Measurements from ENCODE around the gene FARP1. TPM values are rescaled to one million over a fixed set of nuclear protein-coding genes. Genes with fewer than 3 reads are reported as not detected.

FARP1 gene
- total and polyA plus RNA-seq, 2 of the 8 experiments (the other 6 are each of a cell fraction or from before 2014, with no cell fraction given): 24.7 to 104 TPM

- CTCF ChIA-PET (ENCODE audit: partially characterized antibody): interaction anchor here (1.5 to 6.2 kb wide), 4 partner anchors 9 to 320 kb away, joined by 3 to 49 read pairs (median 25); no protein-coding TSS in a partner anchor
- TF ChIP-seq SP4 (IDR thresholded peaks at IDR 0.05; ENCODE audit: low read length): no peak
- peaks cover 0 to 7% of the 10 kb centered on the region in 2 experiments; a peak in 2 of 4 replicates for H3K79me2 ChIP-seq (ENCODE audit: control insufficient read depth in 1 of 2, insufficient read depth in 2 of 2, low read length in 2 of 2)
- no peak overlapping the region for H3K4ac ChIP-seq (replicated peaks; ENCODE audit: insufficient read length, low read depth, low read length)
- peaks cover 10 to 17% of the 10 kb centered on the region in 2 experiments for H4K20me1 ChIP-seq (replicated peaks in 1 of 2; ENCODE audit: control insufficient read depth in 1 of 2, insufficient read depth in 2 of 2, low read length in 2 of 2)
- H4K91ac ChIP-seq (replicated peaks; ENCODE audit: insufficient read length, low read length): no peak overlapping the region
- no peak overlapping the region for H2BK12ac ChIP-seq (ENCODE audit: low read depth, low read length)
- peaks cover 8 to 65% (median 25%) of the 10 kb centered on the region in 4 experiments; a peak in 7 of 8 replicates for H3K36me3 ChIP-seq (ENCODE audit: control insufficient read depth in 2 of 4, insufficient read depth in 4 of 4, low read length in 3 of 4)
- no peak overlapping the region for H3K9ac ChIP-seq (replicated peaks in 1 of 4; ENCODE audit: extremely low read depth in 1 of 4, low read depth in 3 of 4, low read length in 3 of 4)
- no peak for DNase-seq (ENCODE audit: low read depth in 1 of 2, low spot score in 2 of 2)
- no peak overlapping the region for H2AFZ ChIP-seq (ENCODE audit: low read length)
- no peaks in the 10 kb centered on the region for H3K27me3 ChIP-seq (replicated peaks in 1 of 4; ENCODE audit: control insufficient read depth in 3 of 4, extremely low read depth in 1 of 4, insufficient read depth in 3 of 4, low read length in 3 of 4)
- no peak overlapping the region for H2BK5ac ChIP-seq (ENCODE audit: low read depth, low read length)
- no peak for FAIRE-seq
- no peak overlapping the region for H2AK5ac ChIP-seq (ENCODE audit: low read depth, low read length)
- H3K79me1 ChIP-seq (ENCODE audit: low read depth, low read length): peaks cover 2% of the 10 kb centered on the region; the same call in 1 of the 2 replicates
- H3K23ac ChIP-seq (ENCODE audit: insufficient read length): no peak overlapping the region
- H4K8ac ChIP-seq (ENCODE audit: extremely low read depth, insufficient read depth, low read length): no peak overlapping the region
- no peak overlapping the region for H3K4me3 ChIP-seq (ENCODE audit: extremely low read depth in 1 of 4, insufficient read depth in 2 of 4, low read depth in 3 of 4, low read length in 4 of 4)
- H3K27ac ChIP-seq (ENCODE audit: low read depth, low read length): no peak overlapping the region
- H3K23me2 ChIP-seq (ENCODE audit: low read depth, low read length): no peaks in the 10 kb centered on the region
- H4K5ac ChIP-seq (ENCODE audit: insufficient read length, low read depth, low read length): no peak overlapping the region
- H2BK20ac ChIP-seq (ENCODE audit: low read length): no peak overlapping the region
- POLR2A ChIA-PET (ENCODE audit: partially characterized antibody): interaction anchor here (1.0 kb wide), 1 partner anchor 9 kb away, joined by 3 read pairs; no protein-coding TSS in a partner anchor
- no peak overlapping the region for H3K14ac ChIP-seq (ENCODE audit: insufficient read length)
- H3K4me1 ChIP-seq (replicated peaks in 1 of 4; ENCODE audit: control insufficient read depth in 3 of 4, insufficient read depth in 4 of 4, low read length in 3 of 4): no peaks in the 10 kb centered on the region
- H3K9me3 ChIP-seq (ENCODE audit: insufficient read depth in 2 of 2, low read depth in 1 of 2, low read length in 1 of 2): no peaks in the 10 kb centered on the region
- H2BK15ac ChIP-seq (ENCODE audit: low read length): no peak overlapping the region
- H3K56ac ChIP-seq (replicated peaks; ENCODE audit: insufficient read length, low read depth, low read length): no peak overlapping the region
- H3K4me2 ChIP-seq (ENCODE audit: insufficient read depth in 1 of 2, low read depth in 2 of 2, low read length in 2 of 2): no peak overlapping the region
- no peak overlapping the region for H2BK120ac ChIP-seq (replicated peaks; ENCODE audit: low read depth, low read length)
- WGBS, 2 experiments (ENCODE audit: extremely low coverage in 1 of 2, insufficient coverage in 1 of 2, insufficient read length in 1 of 2, insufficient replicate concordance in 2 of 2, low coverage in 1 of 2, low lambda C conversion rate in 2 of 2, missing lambda C conversion rate in 1 of 2): 97% methylated on average over 16 of the region's 16 CpGs; no CpG with 5 or more reads in 1 of the 2 experiments
- H3K18ac ChIP-seq (ENCODE audit: extremely low read depth, low read length): no peak overlapping the region
Measured at GRCh38 chr13:98458431-98458830, 315.5 kb downstream of the FARP1 start.

All from H1 (cell line).